Activated T-cell treated with anti-CD3 and anti-CD28 coated beads, Interleukin-2, amount 50 U/mL, for 24 hours (primary cell): Measurements from ENCODE around the gene TUBGCP3.
"Not testable (repeated sequence)": the region's sequence is repeated elsewhere in the genome, so short reads cannot be mapped to it uniquely, and the experiment has no call there.

Experiments used
- DNase-seq: peaks from one replicate; pipeline ENCODE4 v3.0.0-alpha.2; 2020
- H3K27ac Mint-ChIP-seq: 2 replicates; pipeline ENCODE4 v1.8.0; 2020; ENCODE audit warnings: mild to moderate bottlenecking, mixed read lengths
- H3K27me3 Mint-ChIP-seq: 2 replicates; pipeline ENCODE4 v1.8.0; 2020; ENCODE audit warnings: mixed read lengths
- H3K36me3 Mint-ChIP-seq: 2 replicates; pipeline ENCODE4 v1.8.0; 2020; ENCODE audit warnings: low read depth, mixed read lengths
- H3K4me1 Mint-ChIP-seq: 2 replicates; pipeline ENCODE4 v1.8.0; 2020; ENCODE audit warnings: low read depth, mixed read lengths
- H3K4me3 Mint-ChIP-seq: 2 replicates; pipeline ENCODE4 v1.8.0; 2020; ENCODE audit warnings: mild to moderate bottlenecking, moderate library complexity, mixed read lengths
- H3K9me3 Mint-ChIP-seq: 2 replicates; pipeline ENCODE4 v1.8.0; 2020; ENCODE audit warnings: mixed read lengths

The TUBGCP3 gene

GRCh38 chr13:112575675-112576074, 12.3 kb downstream of the TUBGCP3 start:
- Mint-ChIP-seq H3K27ac (peak overlapping the region; percentile 54), H3K4me3 (no peak overlapping the region), H3K36me3 (peaks cover 26% of the 10 kb centered on the region), H3K9me3 (peaks cover 8% of the 10 kb centered on the region), H3K4me1 (peaks cover 75% of the 10 kb centered on the region), H3K27me3 (no peaks in the 10 kb centered on the region)
- no peak for DNase-seq

GRCh38 chr13:112574834-112575613, 12.9 kb downstream of the TUBGCP3 start:
- Mint-ChIP-seq H3K9me3 (peaks cover 8% of the 10 kb centered on the region), H3K4me1 (peaks cover 76% of the 10 kb centered on the region), H3K36me3 (peaks cover 28% of the 10 kb centered on the region), H3K4me3 (no peak overlapping the region), H3K27me3 (no peaks in the 10 kb centered on the region), H3K27ac (peak overlapping the region; percentile 54)
- no peak for DNase-seq

GRCh38 chr13:112574416-112574815, 13.5 kb downstream of the TUBGCP3 start:
- DNase-seq = no peak
- H3K9me3 Mint-ChIP-seq = peaks cover 8% of the 10 kb centered on the region
- peaks cover 30% of the 10 kb centered on the region for H3K36me3 Mint-ChIP-seq
- no peak overlapping the region for H3K4me3 Mint-ChIP-seq
- H3K4me1 Mint-ChIP-seq = peaks cover 75% of the 10 kb centered on the region
- H3K27me3 Mint-ChIP-seq = no peaks in the 10 kb centered on the region
- peak overlapping the region; percentile 54 for H3K27ac Mint-ChIP-seq

GRCh38 chr13:112573710-112574109, 14.2 kb downstream of the TUBGCP3 start:
- no peak overlapping the region for H3K27ac Mint-ChIP-seq
- H3K27me3 Mint-ChIP-seq = no peaks in the 10 kb centered on the region
- peaks cover 78% of the 10 kb centered on the region for H3K4me1 Mint-ChIP-seq
- H3K9me3 Mint-ChIP-seq = peaks cover 7% of the 10 kb centered on the region
- peaks cover 34% of the 10 kb centered on the region for H3K36me3 Mint-ChIP-seq
- no peak overlapping the region for H3K4me3 Mint-ChIP-seq
- no peak for DNase-seq

GRCh38 chr13:112572366-112572765, 15.6 kb downstream of the TUBGCP3 start:
- Mint-ChIP-seq H3K9me3 (peaks cover 5% of the 10 kb centered on the region), H3K36me3 (peaks cover 34% of the 10 kb centered on the region), H3K27me3 (no peaks in the 10 kb centered on the region), H3K27ac (peak overlapping the region; percentile 3), H3K4me1 (peaks cover 74% of the 10 kb centered on the region), H3K4me3 (no peak overlapping the region)
- DNase-seq = no peak

GRCh38 chr13:112569821-112570220, 18.1 kb downstream of the TUBGCP3 start:
- H3K36me3 Mint-ChIP-seq = peaks cover 52% of the 10 kb centered on the region
- no peak overlapping the region for H3K4me3 Mint-ChIP-seq
- H3K4me1 Mint-ChIP-seq = peaks cover 58% of the 10 kb centered on the region
- H3K9me3 Mint-ChIP-seq = no peaks in the 10 kb centered on the region
- DNase-seq = no peak
- H3K27ac Mint-ChIP-seq = no peak overlapping the region
- H3K27me3 Mint-ChIP-seq = no peaks in the 10 kb centered on the region

- no peaks in the 10 kb centered on the region for H3K27me3 Mint-ChIP-seq
- no peaks in the 10 kb centered on the region for H3K9me3 Mint-ChIP-seq
- H3K27ac Mint-ChIP-seq = peak overlapping the region; percentile 49
- no peak overlapping the region for H3K4me3 Mint-ChIP-seq
- DNase-seq = no peak
- H3K4me1 Mint-ChIP-seq = peaks cover 40% of the 10 kb centered on the region
- peaks cover 76% of the 10 kb centered on the region for H3K36me3 Mint-ChIP-seq
Measured at GRCh38 chr13:112567161-112567862, 20.6 kb downstream of the TUBGCP3 start.

GRCh38 chr13:112562786-112563383, 25.1 kb downstream of the TUBGCP3 start:
- Mint-ChIP-seq H3K4me3 (no peak overlapping the region), H3K27me3 (no peaks in the 10 kb centered on the region), H3K4me1 (peaks cover 12% of the 10 kb centered on the region), H3K9me3 (no peaks in the 10 kb centered on the region), H3K36me3 (peaks cover 88% of the 10 kb centered on the region), H3K27ac (no peak overlapping the region)
- DNase-seq = no peak

GRCh38 chr13:112562254-112562653, 25.7 kb downstream of the TUBGCP3 start:
- peaks cover 10% of the 10 kb centered on the region for H3K4me1 Mint-ChIP-seq
- no peak overlapping the region for H3K4me3 Mint-ChIP-seq
- H3K36me3 Mint-ChIP-seq = peaks cover 90% of the 10 kb centered on the region
- DNase-seq = no peak
- H3K9me3 Mint-ChIP-seq = no peaks in the 10 kb centered on the region
- H3K27ac Mint-ChIP-seq = no peak overlapping the region
- no peaks in the 10 kb centered on the region for H3K27me3 Mint-ChIP-seq

GRCh38 chr13:112561478-112561877, 26.5 kb downstream of the TUBGCP3 start:
- Mint-ChIP-seq H3K36me3 (peaks cover 90% of the 10 kb centered on the region), H3K27me3 (no peaks in the 10 kb centered on the region), H3K4me3 (no peak overlapping the region), H3K9me3 (no peaks in the 10 kb centered on the region), H3K4me1 (peaks cover 5% of the 10 kb centered on the region), H3K27ac (peak overlapping the region; percentile 1)
- no peak for DNase-seq

- Mint-ChIP-seq H3K27me3 (no peaks in the 10 kb centered on the region), H3K4me1 (peaks cover 5% of the 10 kb centered on the region), H3K27ac (no peak overlapping the region), H3K9me3 (no peaks in the 10 kb centered on the region), H3K4me3 (no peak overlapping the region), H3K36me3 (peaks cover 92% of the 10 kb centered on the region)
- no peak for DNase-seq
Measured at GRCh38 chr13:112558696-112559418, 29.1 kb downstream of the TUBGCP3 start.

- Mint-ChIP-seq H3K27ac (no peak overlapping the region), H3K4me1 (no peaks in the 10 kb centered on the region)
- DNase-seq = no peak
Measured at GRCh38 chr13:112556600-112556999, 31.4 kb downstream of the TUBGCP3 start.

GRCh38 chr13:112554214-112554850, 33.6 kb downstream of the TUBGCP3 start:
- no peak for DNase-seq
- Mint-ChIP-seq H3K4me3 (no peak overlapping the region), H3K9me3 (no peaks in the 10 kb centered on the region), H3K27ac (no peak overlapping the region), H3K27me3 (no peaks in the 10 kb centered on the region), H3K36me3 (peaks cover 94% of the 10 kb centered on the region), H3K4me1 (no peaks in the 10 kb centered on the region)

More at GRCh38 chr13:112556600-112556999, 31.4 kb downstream of the TUBGCP3 start:
- H3K36me3 Mint-ChIP-seq = peaks cover 93% of the 10 kb centered on the region
- no peak overlapping the region for H3K4me3 Mint-ChIP-seq
- no peaks in the 10 kb centered on the region for H3K27me3 Mint-ChIP-seq
- H3K9me3 Mint-ChIP-seq = no peaks in the 10 kb centered on the region

GRCh38 chr13:112548975-112549374, 39.0 kb downstream of the TUBGCP3 start:
- H3K4me3 Mint-ChIP-seq, H3K4me1 Mint-ChIP-seq, H3K27me3 Mint-ChIP-seq, H3K9me3 Mint-ChIP-seq, H3K27ac Mint-ChIP-seq, DNase-seq: not testable (repeated sequence)
- H3K36me3 Mint-ChIP-seq = peaks cover 90% of the 10 kb centered on the region
